ENCODE measurements around the gene HYDIN. TPM values are rescaled to one million over a fixed set of nuclear protein-coding genes. Genes with fewer than 3 reads are reported as not detected.

HYDIN gene
- total RNA-seq, 4 donors from 2014 or later = 0.16 to 2.0 (median 1.4) TPM; not detected in 1

DNA sequence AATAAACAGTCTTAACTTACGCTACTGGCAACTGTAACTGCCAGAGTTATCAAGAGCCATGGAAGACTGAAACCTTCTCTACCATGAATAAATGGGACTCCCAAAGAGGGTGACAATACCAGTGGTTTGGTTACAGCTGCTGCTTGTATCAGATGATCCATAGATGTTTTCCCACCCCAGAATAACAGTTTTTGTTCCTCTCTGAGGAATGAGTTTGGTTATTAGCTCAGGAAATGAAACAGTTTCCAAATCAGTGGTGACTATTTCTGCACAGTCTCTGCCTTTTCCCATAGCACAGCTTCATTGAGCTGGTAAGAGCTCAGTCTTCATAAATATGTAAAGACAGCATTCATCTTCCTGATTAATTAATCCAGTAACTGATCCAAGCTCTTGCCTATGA is 14.0 kb upstream of the HYDIN start:
- intact Hi-C loops (cut with DNase I; ENCODE audit: low total_unique reads) (no loop called here), in situ Hi-C loops (cut with MboI; ENCODE audit: low pct_ligation_motif_present in 1 of 4, low pct_unique_long_range_greater_than_20kb in 1 of 4, low sequenced_read_pairs in 3 of 4) (no loop called here)
- no peaks in the 10 kb centered on the region for H3K27me3 ChIP-seq
- no peak for DNase-seq
- TF ChIP-seq POLR2AphosphoS5 (IDR thresholded peaks at IDR 0.05) = no peak
- TF ChIP-seq, protein P1, sequence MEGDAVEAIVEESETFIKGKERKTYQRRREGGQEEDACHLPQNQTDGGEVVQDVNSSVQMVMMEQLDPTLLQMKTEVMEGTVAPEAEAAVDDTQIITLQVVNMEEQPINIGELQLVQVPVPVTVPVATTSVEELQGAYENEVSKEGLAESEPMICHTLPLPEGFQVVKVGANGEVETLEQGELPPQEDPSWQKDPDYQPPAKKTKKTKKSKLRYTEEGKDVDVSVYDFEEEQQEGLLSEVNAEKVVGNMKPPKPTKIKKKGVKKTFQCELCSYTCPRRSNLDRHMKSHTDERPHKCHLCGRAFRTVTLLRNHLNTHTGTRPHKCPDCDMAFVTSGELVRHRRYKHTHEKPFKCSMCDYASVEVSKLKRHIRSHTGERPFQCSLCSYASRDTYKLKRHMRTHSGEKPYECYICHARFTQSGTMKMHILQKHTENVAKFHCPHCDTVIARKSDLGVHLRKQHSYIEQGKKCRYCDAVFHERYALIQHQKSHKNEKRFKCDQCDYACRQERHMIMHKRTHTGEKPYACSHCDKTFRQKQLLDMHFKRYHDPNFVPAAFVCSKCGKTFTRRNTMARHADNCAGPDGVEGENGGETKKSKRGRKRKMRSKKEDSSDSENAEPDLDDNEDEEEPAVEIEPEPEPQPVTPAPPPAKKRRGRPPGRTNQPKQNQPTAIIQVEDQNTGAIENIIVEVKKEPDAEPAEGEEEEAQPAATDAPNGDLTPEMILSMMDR (IDR thresholded peaks at IDR 0.05) = no peak
- no peak for TF ChIP-seq EP300 (IDR thresholded peaks at IDR 0.05; ENCODE audit: low read depth)
- TF ChIP-seq POLR2A (IDR thresholded peaks at IDR 0.05) = no peak
- H3K4me3 ChIP-seq = no peak overlapping the region
- no peaks in the 10 kb centered on the region for H3K9me3 ChIP-seq
- H3K4me1 ChIP-seq = no peaks in the 10 kb centered on the region
- WGBS, 2 donors (ENCODE audit: low coverage in 1 of 2) = 83 to 96% methylated on average over 1 of the region's 1 CpG
- no peaks in the 10 kb centered on the region for H3K36me3 ChIP-seq
- no peak overlapping the region for H3K27ac ChIP-seq

DNA sequence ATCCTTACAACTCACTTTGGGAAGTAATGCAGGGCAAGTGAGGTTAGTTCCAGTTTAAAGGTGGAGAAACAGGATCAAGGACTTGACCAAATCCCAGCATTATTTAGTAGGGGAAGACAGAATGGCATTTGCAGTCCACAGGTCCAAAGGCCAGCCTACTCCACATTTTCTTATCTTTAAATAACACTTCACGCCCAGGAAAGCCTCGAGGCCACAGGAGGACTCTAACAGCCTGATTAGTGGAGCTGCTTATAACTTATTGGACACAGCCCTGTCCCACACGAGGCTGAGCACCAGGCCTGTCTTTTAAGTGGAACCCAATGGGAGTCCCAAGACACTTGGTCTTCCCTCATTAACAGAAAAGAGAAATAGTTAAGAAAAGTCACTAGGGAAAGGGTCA is 12.1 kb upstream of the HYDIN start:
- 8 to 31% methylated on average over 2 to 3 of the region's 3 CpGs for WGBS, 2 donors (ENCODE audit: low coverage in 1 of 2)
- Histone ChIP-seq H3K27me3 (no peaks in the 10 kb centered on the region), H3K27ac (no peak overlapping the region), H3K9me3 (no peaks in the 10 kb centered on the region), H3K36me3 (no peaks in the 10 kb centered on the region), H3K4me1 (no peaks in the 10 kb centered on the region), H3K4me3 (no peak overlapping the region)
- TF ChIP-seq EP300 (IDR thresholded peaks at IDR 0.05; ENCODE audit: low read depth) (no peak), POLR2A (IDR thresholded peaks at IDR 0.05) (no peak), POLR2AphosphoS5 (IDR thresholded peaks at IDR 0.05) (no peak)
- TF ChIP-seq, protein P1 (IDR thresholded peaks at IDR 0.05) = no peak
- DNase-seq = no peak
- intact Hi-C loops (cut with DNase I; ENCODE audit: low total_unique reads) (no loop called here), in situ Hi-C loops (cut with MboI; ENCODE audit: low pct_ligation_motif_present in 1 of 4, low pct_unique_long_range_greater_than_20kb in 1 of 4, low sequenced_read_pairs in 3 of 4) (no loop called here)

DNA sequence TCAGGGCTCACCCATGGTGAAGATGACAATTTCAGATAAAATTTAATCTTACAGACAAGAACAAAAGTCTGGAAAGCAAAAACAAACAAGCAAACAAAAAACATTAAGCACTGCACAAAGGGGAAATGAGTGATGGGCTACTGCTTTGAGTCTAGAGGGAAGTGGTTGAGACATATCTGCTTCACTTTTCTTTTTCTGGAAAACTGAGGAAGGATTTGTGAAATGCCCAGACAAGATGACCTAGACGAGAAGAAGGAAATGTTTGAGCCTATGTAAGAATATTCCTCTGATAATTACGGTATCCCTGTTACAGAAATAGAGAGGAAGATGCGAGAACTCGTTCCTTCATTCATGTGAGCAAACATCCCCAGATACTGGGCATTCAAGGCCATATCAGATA is 11.5 kb upstream of the HYDIN start:
- TF ChIP-seq EP300 (IDR thresholded peaks at IDR 0.05; ENCODE audit: low read depth) (no peak), POLR2AphosphoS5 (IDR thresholded peaks at IDR 0.05) (no peak), POLR2A (IDR thresholded peaks at IDR 0.05) (no peak)
- TF ChIP-seq, protein P1 (IDR thresholded peaks at IDR 0.05) = no peak
- Histone ChIP-seq H3K27me3 (no peaks in the 10 kb centered on the region), H3K4me1 (no peaks in the 10 kb centered on the region), H3K4me3 (no peak overlapping the region), H3K36me3 (no peaks in the 10 kb centered on the region), H3K9me3 (no peaks in the 10 kb centered on the region), H3K27ac (no peak overlapping the region)
- in situ Hi-C loops (cut with MboI; ENCODE audit: low pct_ligation_motif_present in 1 of 4, low pct_unique_long_range_greater_than_20kb in 1 of 4, low sequenced_read_pairs in 3 of 4) = no loop called here
- intact Hi-C loops (cut with DNase I; ENCODE audit: low total_unique reads) = no loop called here
- 75 to 79% methylated on average over 2 to 4 of the region's 4 CpGs for WGBS, 2 donors (ENCODE audit: low coverage in 1 of 2)
- DNase-seq = no peak

DNA sequence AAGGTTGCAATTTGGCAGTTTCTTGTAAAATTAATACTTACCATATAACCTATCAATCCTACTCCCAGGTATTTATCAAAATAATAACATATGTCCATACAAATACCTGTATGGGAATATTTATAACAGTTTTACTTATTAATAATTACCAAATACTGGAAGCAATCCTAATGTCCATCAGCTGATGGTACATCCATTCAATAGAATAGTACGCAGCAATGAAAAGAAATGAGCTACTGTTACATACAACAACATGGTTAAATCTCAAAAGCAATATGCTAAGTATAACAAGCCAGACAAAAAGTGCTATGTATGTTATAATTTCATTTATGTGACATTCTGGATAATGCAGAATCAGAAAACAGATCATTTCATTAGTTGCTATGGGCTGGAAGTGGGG is 1.2 kb downstream of the HYDIN start:
- H3K27me3 ChIP-seq = peaks cover 15% of the 10 kb centered on the region
- no peaks in the 10 kb centered on the region for H3K36me3 ChIP-seq
- H3K4me3 ChIP-seq = no peak overlapping the region
- peaks cover 8 to 10% of the 10 kb centered on the region in 2 donors for H3K9me3 ChIP-seq
- DNase-seq = no peak
- H3K27ac ChIP-seq = no peak overlapping the region
- intact Hi-C loops (cut with DNase I; ENCODE audit: low total_unique reads) (no loop called here), in situ Hi-C loops (cut with MboI; ENCODE audit: low pct_ligation_motif_present in 1 of 4, low pct_unique_long_range_greater_than_20kb in 1 of 4, low sequenced_read_pairs in 3 of 4) (no loop called here)
- TF ChIP-seq, protein P1 (IDR thresholded peaks at IDR 0.05) = no peak
- TF ChIP-seq EP300 (IDR thresholded peaks at IDR 0.05; ENCODE audit: low read depth) (no peak), POLR2A (IDR thresholded peaks at IDR 0.05) (no peak), POLR2AphosphoS5 (IDR thresholded peaks at IDR 0.05) (no peak)
- H3K4me1 ChIP-seq = no peaks in the 10 kb centered on the region
- WGBS, 2 donors (ENCODE audit: low coverage in 1 of 2) = 84 to 94% methylated on average over 1 of the region's 1 CpG
